Sigmoid colon (tissue), 7 donors: ENCODE results near the gene TRIM24. TPM values are rescaled to one million over a fixed set of nuclear protein-coding genes. Genes with fewer than 3 reads are reported as not detected.
"Not testable (repeated sequence)": the region's sequence is repeated elsewhere in the genome, so short reads cannot be mapped to it uniquely, and the experiment has no call there.

Experiments used
- DNase-seq: peaks from one replicate; pipeline ENCODE4 v3.0.0-alpha.2; 2019
- H3K27ac ChIP-seq, 4 donors: fragments of 200-600 bp; sonication (generic); one replicate each; pipeline ENCODE4 v1.5.1; 2016 to 2019; ENCODE audit warnings: mild to moderate bottlenecking in 1 of 4
- H3K27me3 ChIP-seq, 3 donors: fragments of 200-600 bp; sonication (generic); one replicate each; pipeline ENCODE4 v1.5.1; 2019; ENCODE audit warnings: mild to moderate bottlenecking in 1 of 3
- H3K36me3 ChIP-seq, 4 donors: fragments of 200-600 bp; sonication (generic); one replicate each; pipeline ENCODE4 v1.5.1; 2016 to 2019
- H3K4me1 ChIP-seq, 4 donors: fragments of 200-600 bp; sonication (generic); one replicate each; pipeline ENCODE4 v1.5.1; 2017 to 2019
- H3K4me3 ChIP-seq, 4 donors: fragments of 200-600 bp; sonication (generic); one replicate each; pipeline ENCODE4 v1.5.1; 2017 to 2019; ENCODE audit warnings: mild to moderate bottlenecking in 2 of 4, moderate library complexity in 1 of 4
- H3K9me3 ChIP-seq, 4 donors: fragments of 200-600 bp in 3 of 4; sonication (generic) in 3 of 4; one replicate each; pipeline versions ENCODE4 v1.5.1 to v1.6.1; 2013 to 2019
- CTCF ChIP-seq, 4 experiments: fragments of 450-650 bp in 3 of 4; fragments of 200-600 bp in 1 of 4; IDR thresholded peaks; one replicate each; pipeline ENCODE4 v1.5.1; 2016 to 2019; ENCODE audit warnings: antibody characterized with exemption in 4 of 4, mild to moderate bottlenecking in 3 of 4, moderate library complexity in 2 of 4
- EP300 ChIP-seq, 4 donors: sonication (generic); formaldehyde crosslinking; IDR thresholded peaks; one replicate each; pipeline ENCODE4 v1.6.1; 2017; ENCODE audit warnings: antibody characterized with exemption in 4 of 4
- POLR2A ChIP-seq, 2 donors: fragments of 450-650 bp; IDR thresholded peaks; one replicate each; pipeline ENCODE4 v1.6.1; 2016; ENCODE audit warnings: antibody characterized with exemption in 2 of 2, mild to moderate bottlenecking in 2 of 2, moderate library complexity in 2 of 2
- POLR2AphosphoS5 ChIP-seq, 4 donors: sonication (generic); formaldehyde crosslinking; IDR thresholded peaks; one replicate each; pipeline ENCODE4 v1.6.1; 2017; ENCODE audit warnings: antibody characterized with exemption in 4 of 4
- WGBS, 2 donors: extraction: QIAGEN DNeasy Blood & Tissue Kit; methylation state at CpG; one replicate each; pipeline ENCODE4 v1.1.7; 2013; 5-methylcytosine and 5-hydroxymethylcytosine counted together
- intact Hi-C: fragments of 100-400 bp; cut with DNase I; formaldehyde crosslinking; loops from one replicate; pipeline ENCODE4 v1.15.1; 2023
- polyA plus RNA-seq, 3 donors: library from polyadenylated mRNA; stranded (reverse); fragments of 200-250 nt; gene quantifications; one replicate each; pipeline ENCODE4 v1.2.3, GENCODE V29; 2013
- total RNA-seq, 4 donors: library from RNA; depleted of rRNA; stranded (reverse); fragments of >200 nt; gene quantifications; one replicate each; pipeline ENCODE4 v1.1.0, GENCODE V29; 2016
- donor health status: healthy with polysubstance abuse.
- donor health status: Bipolar disorder and iron deficiency.
- donor health status: healthy.

Gene TRIM24
- total and polyA plus RNA-seq, 7 donors = 6.0 to 13.2 (median 11.4) TPM

- Histone ChIP-seq H3K4me1 (peaks cover 0 to 15% (median 8%) of the 10 kb centered on the region in 4 donors), H3K36me3 (no peaks in the 10 kb centered on the region), H3K9me3 (no peaks in the 10 kb centered on the region), H3K4me3 (peak overlapping the region; percentile 78 to 96 (median 91)), H3K27ac (peak overlapping the region; percentile 94 to 96 (median 95)), H3K27me3 (no peaks in the 10 kb centered on the region)
- intact Hi-C loops = loop anchor here (10.0 kb wide), 1 partner anchor 1714 kb away; the partner anchor contains the start of gene KDM7A
- TF ChIP-seq POLR2AphosphoS5 (IDR thresholded peaks at IDR 0.05) = no peak
- TF ChIP-seq CTCF (IDR thresholded peaks at IDR 0.05) = no peak
- TF ChIP-seq POLR2A (IDR thresholded peaks at IDR 0.05) = no peak
- no peak for TF ChIP-seq EP300 (IDR thresholded peaks at IDR 0.05)
- 0% methylated on average over 84 of the region's 84 CpGs for WGBS, 2 donors
- peak; percentile 71 for DNase-seq
Measured at GRCh38 chr7:138460649-138461607, 869 bp downstream of the TRIM24 start.

GRCh38 chr7:138463291-138463618 lies 3.2 kb downstream of the TRIM24 start:
- H3K27me3 ChIP-seq, H3K4me3 ChIP-seq, H3K27ac ChIP-seq, H3K9me3 ChIP-seq, DNase-seq, H3K36me3 ChIP-seq: not testable (repeated sequence)
- intact Hi-C loops = loop anchor here (10.0 kb wide), 1 partner anchor 1712 kb away; the partner anchor contains the start of gene KDM7A
- peaks cover 0 to 15% (median 8%) of the 10 kb centered on the region in 4 donors for H3K4me1 ChIP-seq
- WGBS, 2 donors = 80 to 94% methylated on average over 6 of the region's 6 CpGs

GRCh38 chr7:138465046-138465445 lies 5.0 kb downstream of the TRIM24 start:
- no peak overlapping the region for H3K4me3 ChIP-seq
- TF ChIP-seq POLR2A (IDR thresholded peaks at IDR 0.05) (no peak), CTCF (IDR thresholded peaks at IDR 0.05) (no peak), POLR2AphosphoS5 (IDR thresholded peaks at IDR 0.05) (no peak), EP300 (IDR thresholded peaks at IDR 0.05) (no peak)
- H3K36me3 ChIP-seq = no peaks in the 10 kb centered on the region
- intact Hi-C loops = loop anchor here (10.0 kb wide), 1 partner anchor 1710 kb away; the partner anchor contains the start of gene KDM7A
- no peaks in the 10 kb centered on the region for H3K9me3 ChIP-seq
- no peak for DNase-seq
- no peak overlapping the region for H3K27ac ChIP-seq
- WGBS, 2 donors = 76 to 79% methylated on average over 3 of the region's 3 CpGs
- H3K27me3 ChIP-seq = no peaks in the 10 kb centered on the region
- peaks cover 0 to 15% (median 9%) of the 10 kb centered on the region in 4 donors for H3K4me1 ChIP-seq

- H3K4me1 ChIP-seq = peaks cover 0 to 15% (median 8%) of the 10 kb centered on the region in 4 donors
- not testable (repeated sequence) for H3K36me3 ChIP-seq, H3K27me3 ChIP-seq, DNase-seq, H3K27ac ChIP-seq, H3K9me3 ChIP-seq, H3K4me3 ChIP-seq
- WGBS, 2 donors = 60 to 83% methylated on average over 11 of the region's 11 CpGs
- intact Hi-C loops = loop anchor here (10.0 kb wide), 1 partner anchor 1709 kb away; the partner anchor contains the start of gene KDM7A
Measured at GRCh38 chr7:138466069-138466756, 6.2 kb downstream of the TRIM24 start.

- TF ChIP-seq EP300 (IDR thresholded peaks at IDR 0.05) (no peak), CTCF (IDR thresholded peaks at IDR 0.05) (no peak), POLR2A (IDR thresholded peaks at IDR 0.05) (no peak)
- Histone ChIP-seq H3K27ac (no peak overlapping the region), H3K9me3 (no peaks in the 10 kb centered on the region), H3K4me3 (no peak overlapping the region), H3K36me3 (no peaks in the 10 kb centered on the region), H3K4me1 (peaks cover 0 to 6% (median 0%) of the 10 kb centered on the region in 4 donors), H3K27me3 (no peaks in the 10 kb centered on the region)
- intact Hi-C loops = loop anchor here (10.0 kb wide), 1 partner anchor 1706 kb away; the partner anchor contains the start of gene KDM7A
- WGBS, 2 donors = 86 to 88% methylated on average over 5 of the region's 5 CpGs
- DNase-seq = no peak
Measured at GRCh38 chr7:138468244-138469123, 8.4 kb downstream of the TRIM24 start.
